Astrocyte of the hippocampus (primary cell): ENCODE results near the gene VLDLR.

Experiments used
- DNase-seq: peaks from one replicate; pipeline ENCODE4 v3.0.0; 2011; ENCODE audit warnings: low read depth, low spot score

The VLDLR gene

GRCh38 chr9:2620919-2621721 lies 467 bp upstream of the VLDLR start:
- DNase-seq, result peak; percentile 94

GRCh38 chr9:2622461-2623287 lies 1.1 kb downstream of the VLDLR start:
- DNase-seq, result peak; percentile 72

DNA sequence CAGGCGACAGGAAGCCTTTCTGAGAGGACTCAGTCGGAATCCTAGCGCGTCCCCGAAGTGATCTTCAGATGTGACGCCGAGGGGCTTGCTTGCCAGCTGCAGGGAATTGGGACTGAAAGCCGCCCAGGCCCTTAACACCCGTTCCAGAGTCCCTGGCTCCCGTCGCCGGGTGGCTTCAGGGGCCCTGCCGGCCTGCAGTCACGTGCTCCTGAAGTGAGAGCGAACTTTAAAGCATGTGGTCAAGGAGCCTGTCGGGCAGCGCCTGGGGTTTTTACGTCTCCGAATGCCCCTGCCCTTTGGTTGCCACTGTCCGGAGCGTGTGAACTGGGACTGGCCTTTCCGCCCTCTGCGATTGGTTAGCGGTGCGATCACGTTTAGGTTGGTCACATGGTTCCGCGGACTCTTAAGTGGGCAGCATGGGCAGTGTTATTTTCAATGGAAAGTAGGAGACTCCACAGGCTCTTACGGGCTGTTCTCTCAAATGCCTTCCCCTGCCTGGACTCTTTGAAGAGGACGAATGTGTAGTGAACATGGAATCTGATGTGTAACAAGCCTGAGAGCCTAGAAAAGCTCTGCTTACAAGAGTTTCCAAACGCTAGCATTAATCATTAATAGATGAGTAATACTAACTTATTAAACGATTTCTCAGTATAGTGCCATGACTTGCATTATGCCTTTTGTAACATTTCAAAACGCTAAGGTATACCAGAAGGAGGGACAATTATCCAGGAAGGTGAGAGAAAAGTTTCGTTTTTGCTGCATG lies 1.9 kb downstream of the VLDLR start:
- DNase-seq, result peak; percentile 79

- DNase-seq, result no peak
Observed at GRCh38 chr9:2624051-2624682, 2.6 kb downstream of the VLDLR start.

DNA sequence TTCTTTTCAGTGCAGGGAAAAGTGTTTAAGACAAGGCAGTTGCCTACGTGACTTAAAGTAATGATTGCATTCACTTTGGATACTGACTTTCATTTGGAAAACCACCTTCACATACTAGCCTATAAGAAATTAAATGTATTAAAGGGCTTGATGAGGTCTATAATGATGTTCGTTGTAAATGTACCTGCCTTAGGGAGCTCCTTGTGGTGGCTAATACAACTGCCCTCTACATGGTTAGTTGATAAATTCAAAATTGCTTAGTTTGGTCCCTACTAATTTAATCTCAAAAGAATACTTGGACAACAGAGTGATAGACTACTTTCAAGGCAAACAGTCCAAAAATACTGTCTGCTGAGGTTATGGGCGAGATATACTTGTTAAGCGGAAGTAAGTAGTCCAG lies 3.8 kb downstream of the VLDLR start:
- no peak for DNase-seq

DNA sequence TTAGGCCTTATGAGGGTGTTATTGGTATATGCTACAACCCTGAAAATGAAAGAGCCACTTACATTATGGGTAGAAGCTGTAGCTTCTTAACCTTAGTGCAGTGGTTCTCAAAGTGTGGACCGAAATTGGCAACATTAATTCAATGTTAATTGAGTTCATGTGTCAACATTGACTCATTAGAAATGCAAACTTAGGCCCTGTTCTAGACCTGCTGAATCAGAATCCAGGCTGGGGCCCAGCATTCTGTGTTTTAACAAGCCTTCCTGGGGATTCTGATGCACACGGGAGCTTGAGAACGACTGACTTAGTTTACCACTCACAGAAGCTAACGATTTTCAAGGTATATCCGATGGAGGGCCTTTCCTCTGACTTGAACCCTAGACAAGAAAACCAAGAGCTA lies 7.3 kb downstream of the VLDLR start:
- DNase-seq, result no peak

DNA sequence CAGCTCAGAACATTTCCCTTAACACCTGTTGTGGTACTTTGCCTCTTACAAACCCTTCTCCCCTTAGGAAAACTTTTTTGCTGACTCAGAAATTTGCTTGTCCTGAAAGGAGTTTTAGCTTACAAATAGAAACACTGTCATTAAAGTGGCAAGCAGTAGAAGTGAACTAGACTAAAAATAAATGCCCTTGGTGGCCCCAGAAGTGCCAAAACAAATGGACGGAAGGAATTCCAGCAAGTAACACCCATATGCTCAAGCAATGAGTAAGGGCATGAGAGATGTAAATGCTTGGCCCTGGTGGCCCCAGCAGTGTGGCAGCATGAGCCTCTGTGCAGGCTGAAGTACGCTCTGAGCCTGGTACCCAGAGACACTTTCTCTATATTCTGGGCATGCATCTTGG lies 8.6 kb downstream of the VLDLR start:
- DNase-seq, result no peak

DNA sequence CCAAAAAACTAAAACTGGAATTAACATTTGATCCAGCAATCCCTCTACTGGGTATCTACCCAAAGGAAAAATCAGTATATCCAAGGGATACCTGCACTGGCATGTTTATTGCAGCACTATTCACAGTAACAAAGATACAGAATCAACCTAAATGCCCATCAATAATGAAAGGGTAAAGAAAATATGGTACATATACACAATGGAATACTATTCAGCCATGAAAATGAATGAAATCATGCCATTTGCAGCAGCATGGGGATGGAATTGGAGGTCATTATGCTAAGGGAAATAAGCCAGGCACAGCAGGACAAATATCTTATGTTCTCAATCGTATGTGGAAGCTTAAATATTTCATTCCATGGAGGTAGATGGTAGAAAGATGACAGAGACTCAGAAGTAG lies 9.7 kb downstream of the VLDLR start:
- no peak for DNase-seq

DNA sequence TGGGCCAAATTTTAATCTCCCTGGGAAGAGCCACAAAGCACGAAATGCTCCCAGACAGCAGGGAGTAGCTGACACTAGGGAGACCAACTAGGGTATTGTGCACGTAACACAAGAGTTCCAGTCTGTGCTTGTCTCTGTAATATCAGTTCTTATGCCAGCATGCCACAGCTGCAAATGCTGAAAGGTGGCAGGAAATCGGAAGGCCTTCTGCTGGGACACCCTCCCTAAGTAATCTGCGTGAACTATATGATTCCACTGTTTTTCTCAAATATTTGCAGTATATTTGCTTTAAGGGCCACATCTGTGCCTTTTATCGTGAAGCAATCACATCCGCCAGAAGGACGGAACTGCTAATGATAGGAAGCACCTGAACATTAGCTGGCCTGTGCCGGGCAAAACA lies 12.6 kb downstream of the VLDLR start:
- no peak for DNase-seq

DNA sequence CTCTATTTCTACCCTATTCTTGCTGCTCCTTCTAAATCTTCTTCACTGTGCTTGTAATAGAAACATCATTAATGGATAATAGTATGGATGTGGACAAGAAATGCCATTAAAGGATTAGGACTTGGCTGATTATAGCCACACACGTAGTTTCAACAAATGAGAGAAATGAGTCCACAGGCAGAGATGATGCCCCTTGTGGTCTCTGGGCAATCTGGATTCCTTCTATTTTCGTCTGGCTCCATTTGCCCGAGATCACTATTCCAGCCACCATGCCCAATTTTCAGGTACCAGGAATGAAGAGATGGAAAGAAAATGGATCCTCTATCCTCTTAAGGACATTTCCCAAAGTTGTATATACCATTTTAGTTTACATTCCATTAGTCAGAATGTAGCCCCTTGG lies 13.2 kb downstream of the VLDLR start:
- DNase-seq, result no peak

GRCh38 chr9:2635922-2636321 lies 14.3 kb downstream of the VLDLR start:
- DNase-seq, result no peak

DNA sequence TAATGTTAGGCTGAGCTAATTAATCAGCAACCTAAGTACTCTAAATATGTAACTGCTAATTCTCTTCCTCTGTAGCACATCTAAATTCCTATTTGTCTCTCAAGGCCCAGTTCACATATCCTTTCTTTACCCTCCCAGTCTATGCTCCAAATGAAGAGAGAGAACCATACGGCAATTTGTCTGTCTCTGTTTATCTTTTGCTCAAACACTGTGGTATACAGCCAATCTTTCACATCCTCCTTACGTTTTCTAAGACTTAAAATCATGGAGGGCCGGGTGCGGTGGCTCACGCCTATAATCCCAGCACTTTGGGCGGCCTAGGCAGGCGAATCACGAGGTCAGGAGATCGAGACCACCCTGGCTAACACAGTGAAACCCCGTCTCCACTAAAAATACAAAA lies 15.8 kb downstream of the VLDLR start:
- DNase-seq, result no peak

DNA sequence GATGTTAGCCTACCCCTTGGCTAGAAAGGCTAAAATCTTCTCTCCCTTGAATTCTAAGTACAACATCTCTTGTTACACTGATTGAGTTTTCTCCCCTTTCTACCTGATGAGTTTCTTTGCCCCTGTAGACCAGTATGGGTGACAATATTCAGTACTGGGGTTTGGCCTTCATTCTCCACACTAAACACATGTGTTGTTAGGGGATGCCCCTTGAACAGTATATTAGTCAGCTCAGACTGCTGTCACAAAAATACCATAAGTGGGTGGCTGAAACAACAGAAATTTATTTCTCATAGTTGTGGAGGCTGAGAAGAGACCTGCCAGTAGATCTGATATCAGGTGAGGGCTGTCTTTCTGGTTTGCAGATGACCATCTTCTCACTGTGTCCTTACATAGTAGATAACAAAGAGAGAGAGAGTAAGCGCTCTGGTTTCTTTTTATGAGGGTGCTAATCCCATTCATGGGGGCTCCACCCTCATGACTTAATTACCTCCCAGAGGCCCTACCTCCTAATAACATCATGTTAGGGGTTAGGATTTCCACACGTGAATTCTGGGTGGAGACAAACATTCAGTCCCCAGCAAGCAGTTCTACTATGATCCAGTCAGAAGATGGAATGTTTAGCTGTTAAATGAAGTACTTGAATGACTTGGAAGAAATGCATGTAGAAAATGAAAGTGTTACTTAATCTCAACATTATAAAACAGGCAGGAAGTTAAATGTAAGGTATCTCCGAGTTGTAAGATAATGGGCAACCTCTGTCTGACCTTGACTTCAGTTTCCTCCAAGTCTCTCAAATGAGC lies 17.5 kb downstream of the VLDLR start:
- no peak for DNase-seq

DNA sequence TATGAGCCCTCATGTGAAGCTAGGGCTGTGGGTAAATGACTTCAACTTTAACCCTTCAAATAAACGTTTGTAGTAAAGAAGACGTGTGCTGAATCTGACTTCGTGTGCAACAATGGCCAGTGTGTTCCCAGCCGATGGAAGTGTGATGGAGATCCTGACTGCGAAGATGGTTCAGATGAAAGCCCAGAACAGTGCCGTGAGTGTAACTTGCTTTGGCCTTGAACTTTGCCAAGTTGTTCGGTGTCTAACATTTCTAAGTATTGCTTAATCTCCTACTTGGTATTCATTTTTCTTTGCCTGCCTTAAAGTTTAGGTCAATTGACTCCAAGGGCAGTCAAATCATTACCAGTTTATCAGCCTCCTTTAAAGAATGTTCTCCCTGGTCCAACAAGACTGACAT lies 18.2 kb downstream of the VLDLR start:
- DNase-seq, result no peak

DNA sequence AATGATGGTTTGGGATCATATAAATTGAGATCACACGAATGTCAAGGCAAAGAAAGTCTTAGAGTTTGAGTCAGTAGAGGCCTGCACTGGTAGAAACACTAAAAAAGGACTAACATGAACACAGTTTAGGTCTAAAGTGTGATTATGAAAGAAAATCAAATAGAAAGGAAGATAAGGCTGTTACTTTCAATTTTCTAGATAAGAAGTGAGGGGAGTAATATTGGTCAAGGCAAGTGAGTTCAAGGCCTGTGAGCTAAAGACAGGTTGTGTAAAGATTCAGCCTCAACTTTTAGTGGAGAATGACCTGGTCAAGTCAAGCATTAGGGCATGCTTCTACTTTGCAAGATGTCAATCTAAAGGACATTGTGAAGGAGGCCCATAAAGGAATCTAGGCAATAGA lies 19.0 kb downstream of the VLDLR start:
- no peak for DNase-seq

DNA sequence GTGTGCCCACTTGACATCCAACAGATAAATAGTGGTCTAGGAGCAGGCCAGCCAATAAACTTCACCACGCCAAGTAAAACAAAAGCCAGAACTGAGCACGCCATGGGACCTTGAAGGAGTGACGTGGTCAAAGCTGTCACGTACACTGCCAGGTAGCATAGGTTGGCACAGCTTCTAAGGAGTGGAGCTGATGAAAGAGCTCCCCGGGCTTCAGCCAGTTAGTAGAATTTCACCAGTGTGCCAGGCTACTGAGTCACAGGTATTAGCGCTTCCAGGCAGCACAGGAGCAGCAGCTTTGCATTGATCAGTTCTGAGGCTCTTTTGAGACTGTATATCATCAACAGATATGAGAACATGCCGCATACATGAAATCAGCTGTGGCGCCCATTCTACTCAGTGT lies 19.4 kb downstream of the VLDLR start:
- no peak for DNase-seq

- no peak for DNase-seq
Observed at GRCh38 chr9:2642068-2642467, 20.5 kb downstream of the VLDLR start.

DNA sequence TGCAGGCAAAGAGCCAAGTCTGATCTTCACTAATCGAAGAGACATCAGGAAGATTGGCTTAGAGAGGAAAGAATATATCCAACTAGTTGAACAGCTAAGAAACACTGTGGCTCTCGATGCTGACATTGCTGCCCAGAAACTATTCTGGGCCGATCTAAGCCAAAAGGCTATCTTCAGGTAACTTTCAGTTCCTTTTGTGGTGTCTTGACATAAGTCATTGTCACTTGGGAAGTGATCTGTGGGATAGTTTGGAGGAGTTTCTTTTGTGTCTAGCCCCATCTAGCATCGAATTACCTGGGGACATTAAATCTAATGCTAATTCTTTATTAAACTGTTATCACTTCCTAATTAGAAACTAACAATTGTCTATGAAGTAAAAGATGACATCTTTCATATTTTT lies 24.0 kb downstream of the VLDLR start:
- no peak for DNase-seq

GRCh38 chr9:2655411-2655901 lies 33.9 kb downstream of the VLDLR start:
- peak; percentile 81 for DNase-seq

- no peak for DNase-seq
Observed at GRCh38 chr9:2657427-2657826, 35.8 kb downstream of the VLDLR start.

DNA sequence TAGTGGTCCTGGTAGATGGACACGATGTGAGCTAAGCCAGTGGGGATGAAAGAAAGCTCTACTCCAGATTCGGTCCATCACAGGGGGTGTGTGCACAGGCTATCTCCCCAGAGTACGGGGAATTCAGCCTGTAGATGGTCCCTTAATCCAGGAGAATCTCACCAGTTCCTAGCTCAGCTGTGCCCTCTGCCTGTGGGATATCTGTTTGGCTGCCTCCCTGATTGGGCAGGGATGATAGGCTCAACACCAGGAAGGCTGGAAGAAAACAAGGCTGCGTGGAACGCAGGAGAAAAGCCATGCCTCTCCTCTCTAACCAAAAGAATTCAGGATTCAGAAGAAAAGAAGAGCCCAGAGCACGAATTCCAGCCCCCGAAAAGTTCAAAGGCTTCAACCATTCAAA lies 40.9 kb downstream of the VLDLR start:
- DNase-seq, result no peak
